SK-N-SH (cell line): Measurements from ENCODE around the gene SERPINA6. TPM values are rescaled to one million over a fixed set of nuclear protein-coding genes. Genes with fewer than 3 reads are reported as not detected.

ENCODE experiments used
- CTCF ChIA-PET: fragments of 300-600, 350-600 bp; formaldehyde crosslinking; extraction: SDS; loops from one replicate; lab custom pipeline; 2021; lab: Yijun Ruan, JAX
- POLR2A ChIA-PET: fragments of 350-600 bp; sonication (Branson Sonifier 250); formaldehyde crosslinking; extraction: SDS; loops from one replicate; lab custom pipeline; 2020; ENCODE audit warnings: antibody characterized with exemption, inconsistent platforms; lab: Yijun Ruan, JAX
- DNase-seq: peaks from one replicate; pipeline ENCODE4 v3.0.0; 2012
- H2AFZ ChIP-seq: fragments of 200-600 bp; sonication (generic); 2 replicates; pipeline ENCODE4 v1.8.1; 2016; ENCODE audit warnings: antibody characterized with exemption, mild to moderate bottlenecking, low read depth
- H3F3A ChIP-seq: fragments of 200-600 bp; sonication (generic); replicated peaks from 2 replicates; pipeline ENCODE3; 2016; ENCODE audit warnings: antibody characterized with exemption, mild to moderate bottlenecking; ENCODE audit not compliant: insufficient read depth
- H3K27ac ChIP-seq, 2 experiments: fragments of 200-500 bp in 1 of 2; fragments of 200-600 bp in 1 of 2; sonication (Bioruptor generic) in 1 of 2; sonication (generic), shearing (Covaris generic) in 1 of 2; 2 replicates each; pipeline versions ENCODE4 v1.5.1 to v1.6.1; 2014 to 2016; ENCODE audit warnings: low read depth in 2 of 2, inconsistent platforms in 1 of 2, low read length in 1 of 2, mild to moderate bottlenecking in 1 of 2, mixed read lengths in 1 of 2
- H3K27me3 ChIP-seq: fragments of 200-600 bp; sonication (generic), shearing (Covaris generic); 2 replicates; pipeline ENCODE4 v1.6.1; 2016; ENCODE audit warnings: mixed run types; ENCODE audit not compliant: insufficient read depth
- H3K36me3 ChIP-seq, 2 experiments: fragments of 200-500 bp in 1 of 2; fragments of 200-600 bp in 1 of 2; sonication (Bioruptor generic) in 1 of 2; sonication (generic) in 1 of 2; replicated peaks in 1 of 2; 2 replicates each; pipeline versions ENCODE3 to v1.5.1; 2014 to 2016; ENCODE audit warnings: low read length in 1 of 2, mild to moderate bottlenecking in 1 of 2; ENCODE audit not compliant: insufficient read depth in 2 of 2, control insufficient read depth in 1 of 2
- H3K4me1 ChIP-seq, 2 experiments: fragments of 200-500 bp in 1 of 2; fragments of 200-600 bp in 1 of 2; sonication (Bioruptor generic) in 1 of 2; sonication (generic), shearing (Covaris generic) in 1 of 2; 2 replicates each; pipeline versions ENCODE4 v1.5.1 to v1.6.1; 2014 to 2016; ENCODE audit warnings: low read depth in 1 of 2, low read length in 1 of 2, mixed run types in 1 of 2; ENCODE audit not compliant: insufficient read depth in 2 of 2, control insufficient read depth in 1 of 2
- H3K4me2 ChIP-seq: fragments of 200-600 bp; sonication (generic), shearing (Covaris generic); 2 replicates; pipeline ENCODE4 v1.6.1; 2017; ENCODE audit warnings: mixed run types
- H3K4me3 ChIP-seq, 2 experiments: fragments of 200-500 bp in 1 of 2; fragments of 200-600 bp in 1 of 2; sonication (Bioruptor generic) in 1 of 2; sonication (generic), shearing (Covaris generic) in 1 of 2; 2 replicates each; pipeline versions ENCODE4 v1.5.1 to v1.8.1; 2014 to 2016; ENCODE audit warnings: low read depth in 2 of 2, inconsistent platforms in 1 of 2, low read length in 1 of 2, mild to moderate bottlenecking in 1 of 2, mixed read lengths in 1 of 2, moderate library complexity in 1 of 2
- H3K79me2 ChIP-seq: fragments of 200-600 bp; sonication (generic); 2 replicates; pipeline ENCODE4 v1.8.1; 2017; ENCODE audit warnings: mild to moderate bottlenecking; ENCODE audit not compliant: insufficient read depth
- H3K9ac ChIP-seq: fragments of 200-600 bp; sonication (generic); 2 replicates; pipeline ENCODE4 v1.6.1; 2017; ENCODE audit warnings: mixed run types
- H3K9me2 ChIP-seq: fragments of 200-600 bp; sonication (generic); 2 replicates; pipeline ENCODE4 v1.6.1; 2017; ENCODE audit warnings: mixed run types
- H3K9me3 ChIP-seq: fragments of 200-600 bp; sonication (generic); 2 replicates; pipeline ENCODE4 v1.6.1; 2017; ENCODE audit warnings: mixed run types, mild to moderate bottlenecking, moderate library complexity
- H4K20me1 ChIP-seq: fragments of 200-600 bp; sonication (generic); 2 replicates; pipeline ENCODE4 v1.6.1; 2017; ENCODE audit warnings: mild to moderate bottlenecking, mixed run types; ENCODE audit not compliant: insufficient read depth
- CHD2 ChIP-seq: fragments of 150-350 bp; IDR thresholded peaks from 2 replicates; pipeline ENCODE4 v1.6.1; 2018; ENCODE audit warnings: low read length; ENCODE audit not compliant: partially characterized antibody
- CTCF ChIP-seq: fragments of 200-600 bp; sonication (generic); IDR thresholded peaks from 2 replicates; pipeline ENCODE4 v1.6.1; 2017; ENCODE audit warnings: antibody characterized with exemption, mild to moderate bottlenecking, moderate library complexity
- JUND ChIP-seq: IDR thresholded peaks from 2 replicates; pipeline ENCODE4 v1.4.0; 2012
- MEF2A ChIP-seq: IDR thresholded peaks from 2 replicates; pipeline ENCODE4 v1.4.0; 2012; ENCODE audit warnings: low read depth, borderline replicate concordance
- POLR2AphosphoS5 ChIP-seq: IDR thresholded peaks from 2 replicates; pipeline ENCODE4 v1.6.1; 2012; ENCODE audit warnings: low read depth, low read length
- RAD21 ChIP-seq: IDR thresholded peaks from 2 replicates; pipeline ENCODE4 v1.6.1; 2012; ENCODE audit warnings: mild to moderate bottlenecking, low read length
- RCOR1 ChIP-seq: fragments of 150-350 bp; IDR thresholded peaks from 2 replicates; pipeline ENCODE4 v1.6.1; 2017; ENCODE audit warnings: antibody characterized with exemption, low read length
- RXRA ChIP-seq: IDR thresholded peaks from 2 replicates; pipeline ENCODE4 v1.4.0; 2012; ENCODE audit warnings: low read depth, mild to moderate bottlenecking, borderline replicate concordance
- SIN3A ChIP-seq: IDR thresholded peaks from 2 replicates; pipeline ENCODE4 v1.6.1; 2012; ENCODE audit warnings: low read depth, mild to moderate bottlenecking, low read length, moderate library complexity, borderline replicate concordance
- TAF1 ChIP-seq: IDR thresholded peaks from 2 replicates; pipeline ENCODE4 v1.6.1; 2012; ENCODE audit warnings: low read depth, mild to moderate bottlenecking, low read length, moderate library complexity, borderline replicate concordance
- TCF12 ChIP-seq: IDR thresholded peaks from 2 replicates; pipeline ENCODE4 v1.4.0; 2012
- USF1 ChIP-seq: IDR thresholded peaks from 2 replicates; pipeline ENCODE4 v1.4.0; 2012; ENCODE audit warnings: low read depth, borderline replicate concordance
- USF2 ChIP-seq: fragments of 150-350 bp; IDR thresholded peaks from 2 replicates; pipeline ENCODE4 v1.6.1; 2017; ENCODE audit warnings: antibody characterized with exemption, low read length, low read depth, borderline replicate concordance
- ZBTB33 ChIP-seq: IDR thresholded peaks from 2 replicates; pipeline ENCODE4 v1.4.0; 2012; ENCODE audit warnings: low read depth, borderline replicate concordance
- WGBS: methylation state at CpG from one replicate; pipeline ENCODE4 v1.1.6; 2017; ENCODE audit warnings: low lambda C conversion rate; 5-methylcytosine and 5-hydroxymethylcytosine counted together
- polyA plus RNA-seq, 3 experiments: library from polyadenylated mRNA; depleted of rRNA; stranded (reverse); fragments of >200 nt; gene quantifications; 2 replicates each; pipeline ENCODE4 v1.2.3, GENCODE V29; 2012

The SERPINA6 gene
- polyA plus RNA-seq, 1 of the 3 experiments (the other 2 are of a cell fraction) = 0.46 TPM

GRCh38 chr14:94356379-94357056 lies 33.4 kb upstream of the SERPINA6 start:
- no peaks in the 10 kb centered on the region for H3K27me3 ChIP-seq
- H3K4me2 ChIP-seq = no peak overlapping the region
- H3K9me2 ChIP-seq = no peaks in the 10 kb centered on the region
- TF ChIP-seq RXRA (no peak), CTCF (no peak), CHD2 (no peak), USF1 (no peak), POLR2AphosphoS5 (no peak), USF2 (no peak), MEF2A (no peak), TAF1 (no peak), SIN3A (no peak), RCOR1 (no peak), RAD21 (no peak), ZBTB33 (no peak), JUND (no peak), TCF12 (no peak)
- no peaks in the 10 kb centered on the region for H3K36me3 ChIP-seq
- H3F3A ChIP-seq = no peaks in the 10 kb centered on the region
- no peak overlapping the region for H2AFZ ChIP-seq
- no peak overlapping the region for H3K27ac ChIP-seq
- POLR2A ChIA-PET = no interaction called here
- H3K79me2 ChIP-seq = no peaks in the 10 kb centered on the region
- no peak overlapping the region for H3K9ac ChIP-seq
- no peak overlapping the region for H3K4me3 ChIP-seq
- H3K9me3 ChIP-seq = no peaks in the 10 kb centered on the region
- 72% methylated on average over 5 of the region's 5 CpGs for WGBS
- H3K4me1 ChIP-seq = no peaks in the 10 kb centered on the region
- DNase-seq = no peak
- CTCF ChIA-PET = interaction anchor here (0.6 to 1.5 kb wide), 2 partner anchors 19 to 130 kb away, joined by 3 to 7 read pairs; no protein-coding TSS in a partner anchor
- H4K20me1 ChIP-seq = no peaks in the 10 kb centered on the region
